NCI-H1105 treated with DMSO at 0.1 percent for 48 hours (cell line): ENCODE results near the gene ATG4B.

Source experiments
- DNase-seq: peaks from one replicate; lab custom pipeline; 2025; lab: John Stamatoyannopoulos, UW

ATG4B gene

GRCh38 chr2:241666627-241667400 is 29.3 kb downstream of the ATG4B start:
- no peak for DNase-seq

GRCh38 chr2:241668354-241668753 is 30.9 kb downstream of the ATG4B start:
- no peak for DNase-seq

- DNase-seq = no peak
Measured at GRCh38 chr2:241668839-241669238, 31.3 kb downstream of the ATG4B start.

GRCh38 chr2:241670333-241671110 is 33.0 kb downstream of the ATG4B start:
- no peak for DNase-seq

- DNase-seq = no peak
Measured at GRCh38 chr2:241671457-241672240, 34.2 kb downstream of the ATG4B start.

GRCh38 chr2:241672243-241673188 is 35.0 kb downstream of the ATG4B start:
- no peak for DNase-seq

- DNase-seq = no peak
Measured at GRCh38 chr2:241673189-241673663, 35.7 kb downstream of the ATG4B start.

- no peak for DNase-seq
Measured at GRCh38 chr2:241673797-241674725, 36.6 kb downstream of the ATG4B start.

- no peak for DNase-seq
Measured at GRCh38 chr2:241675885-241676284, 38.4 kb downstream of the ATG4B start.

- DNase-seq = no peak
Measured at GRCh38 chr2:241676665-241677064, 39.2 kb downstream of the ATG4B start.

GRCh38 chr2:241677392-241677791 is 39.9 kb downstream of the ATG4B start:
- DNase-seq = no peak

GRCh38 chr2:241678307-241678706 is 40.8 kb downstream of the ATG4B start:
- DNase-seq = no peak

- DNase-seq = no peak
Measured at GRCh38 chr2:241678784-241679540, 41.5 kb downstream of the ATG4B start.

- no peak for DNase-seq
Measured at GRCh38 chr2:241680044-241680443, 42.6 kb downstream of the ATG4B start.

GRCh38 chr2:241680827-241681599 is 43.5 kb downstream of the ATG4B start:
- DNase-seq = no peak

- DNase-seq = no peak
Measured at GRCh38 chr2:241686324-241686649, 48.8 kb downstream of the ATG4B start.

- DNase-seq = peak; percentile 92
Measured at GRCh38 chr2:241686650-241687425, 49.3 kb downstream of the ATG4B start, which contains the start of gene DTYMK. TSS of gene DTYMK (minus strand) at chr2:241686815. CDS start at chr2:241686783, 32 bp downstream.

GRCh38 chr2:241689306-241689705 is 51.8 kb downstream of the ATG4B start:
- DNase-seq = no peak
